ENCODE data around the gene EPS8L3.
"Not testable (repeated sequence)": the region's sequence is repeated elsewhere in the genome, so short reads cannot be mapped to it uniquely, and the experiment has no call there.

Gene EPS8L3

GRCh38 chr1:109763646-109764415 lies at the start of gene EPS8L3:
TSS of gene EPS8L3 (minus strand) at chr1:109763923. CDS start at chr1:109761749, 2,174 bp downstream.
- DNase-seq = no peak

GRCh38 chr1:109812691-109813393 lies 49.1 kb upstream of the EPS8L3 start:
- DNase-seq = no peak

GRCh38 chr1:109808703-109809102 lies 45.0 kb upstream of the EPS8L3 start:
- DNase-seq = no peak

GRCh38 chr1:109807822-109808680 lies 44.3 kb upstream of the EPS8L3 start:
- DNase-seq = no peak

GRCh38 chr1:109807402-109807801 lies 43.7 kb upstream of the EPS8L3 start:
- no peak for DNase-seq

- DNase-seq = no peak
Measured at GRCh38 chr1:109806733-109807400, 43.1 kb upstream of the EPS8L3 start.

GRCh38 chr1:109805486-109806165 lies 41.9 kb upstream of the EPS8L3 start:
- no peak for DNase-seq

- no peak for DNase-seq
Measured at GRCh38 chr1:109804660-109805059, 40.9 kb upstream of the EPS8L3 start.

- no peak for DNase-seq
Measured at GRCh38 chr1:109803901-109804331, 40.2 kb upstream of the EPS8L3 start.

- DNase-seq = no peak
Measured at GRCh38 chr1:109802901-109803561, 39.3 kb upstream of the EPS8L3 start.

GRCh38 chr1:109802136-109802900 lies 38.6 kb upstream of the EPS8L3 start:
- DNase-seq = no peak

- no peak for DNase-seq
Measured at GRCh38 chr1:109801791-109802135, 38.0 kb upstream of the EPS8L3 start.

GRCh38 chr1:109800291-109800690 lies 36.6 kb upstream of the EPS8L3 start:
- no peak for DNase-seq

GRCh38 chr1:109799445-109799844 lies 35.7 kb upstream of the EPS8L3 start:
- DNase-seq = no peak

- not testable (repeated sequence) for DNase-seq
Measured at GRCh38 chr1:109797303-109797595, 33.5 kb upstream of the EPS8L3 start.

- DNase-seq = no peak
Measured at GRCh38 chr1:109796484-109797302, 33.0 kb upstream of the EPS8L3 start.

- DNase-seq = no peak
Measured at GRCh38 chr1:109794319-109795132, 30.8 kb upstream of the EPS8L3 start.

- DNase-seq = no peak
Measured at GRCh38 chr1:109793486-109794318, 30.0 kb upstream of the EPS8L3 start.

Measured in SW 1271 (cell line).